ENCODE results near the gene FRMD5.

Gene FRMD5

DNA sequence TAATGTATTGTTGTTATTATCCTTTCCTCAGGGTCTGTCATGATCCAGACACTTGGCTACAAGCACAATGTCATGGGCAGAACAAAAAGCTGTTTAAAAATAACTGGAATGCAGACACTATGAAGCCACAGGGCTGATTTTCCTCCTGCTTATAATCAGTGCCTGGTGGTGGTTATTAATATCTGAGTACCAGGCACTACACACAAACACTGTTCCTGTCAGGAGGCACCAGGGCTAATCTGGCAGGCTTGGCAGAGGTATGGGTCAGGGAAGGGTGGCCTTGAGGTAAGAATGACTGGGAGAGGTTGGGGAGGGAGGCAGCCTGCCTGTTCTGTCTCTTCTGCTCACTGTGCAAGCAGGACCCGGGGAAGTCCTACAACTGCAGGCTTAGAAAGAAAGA is 301.1 kb downstream of the FRMD5 start:
- Histone ChIP-seq H3K79me2 (ENCODE audit: insufficient read depth, low read length) (no peaks in the 10 kb centered on the region), H3K36me3 (ENCODE audit: insufficient read depth, low read length) (no peaks in the 10 kb centered on the region; the same call in 1 of the 2 replicates), H3K27me3 (ENCODE audit: insufficient read depth, low read length, poor library complexity) (no peaks in the 10 kb centered on the region), H3K4me1 (ENCODE audit: insufficient read depth, low read length) (no peaks in the 10 kb centered on the region), H3K9me3 (ENCODE audit: insufficient read depth, low read length, severe bottlenecking) (no peaks in the 10 kb centered on the region), H3K9ac (ENCODE audit: low read depth, low read length) (no peak overlapping the region), H4K20me1 (ENCODE audit: insufficient read depth, low read length) (no peaks in the 10 kb centered on the region), H3K4me2 (ENCODE audit: insufficient read depth, low read length) (no peak overlapping the region), H3K27ac (ENCODE audit: low read length) (no peak overlapping the region), H3K4me3 (ENCODE audit: low read depth in 1 of 2, low read length in 2 of 2) (no peak overlapping the region), H2AFZ (ENCODE audit: low read depth, low read length) (no peak overlapping the region)
- no peak for DNase-seq
- no peak for TF ChIP-seq EZH2 (IDR thresholded peaks at IDR 0.05; ENCODE audit: borderline replicate concordance, low read depth, low read length, severe bottlenecking)
- ATAC-seq (ENCODE audit: insufficient read depth, low read depth), result no peak

DNA sequence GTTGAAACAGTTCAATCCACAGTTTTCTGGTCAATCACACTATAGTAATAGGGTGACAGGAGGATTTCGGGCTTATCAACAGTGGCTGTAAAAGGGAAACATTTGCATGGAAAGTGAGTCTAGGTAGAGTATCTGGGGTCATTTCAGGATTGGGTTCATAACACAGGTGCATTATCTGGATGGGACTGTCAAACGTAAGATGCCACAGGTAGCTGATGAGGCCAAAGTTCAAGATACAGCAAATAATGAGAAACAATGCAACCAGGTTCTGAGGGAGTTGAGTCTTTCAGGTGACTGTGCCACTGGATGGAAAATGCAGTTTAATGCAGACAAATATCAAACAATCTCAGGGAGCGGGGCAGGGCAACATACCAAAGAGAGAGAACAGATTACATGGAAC is 306.0 kb downstream of the FRMD5 start:
- Histone ChIP-seq H3K4me1 (ENCODE audit: insufficient read depth, low read length) (no peaks in the 10 kb centered on the region), H3K9me3 (ENCODE audit: insufficient read depth, low read length, severe bottlenecking) (no peaks in the 10 kb centered on the region), H3K27ac (ENCODE audit: low read length) (no peak overlapping the region), H3K79me2 (ENCODE audit: insufficient read depth, low read length) (no peaks in the 10 kb centered on the region), H4K20me1 (ENCODE audit: insufficient read depth, low read length) (no peaks in the 10 kb centered on the region), H3K4me2 (ENCODE audit: insufficient read depth, low read length) (no peak overlapping the region), H3K36me3 (ENCODE audit: insufficient read depth, low read length) (peaks cover 9% of the 10 kb centered on the region), H3K4me3 (ENCODE audit: low read depth in 1 of 2, low read length in 2 of 2) (no peak overlapping the region), H3K27me3 (ENCODE audit: insufficient read depth, low read length, poor library complexity) (no peaks in the 10 kb centered on the region), H2AFZ (ENCODE audit: low read depth, low read length) (no peak overlapping the region), H3K9ac (ENCODE audit: low read depth, low read length) (no peak overlapping the region)
- ATAC-seq (ENCODE audit: insufficient read depth, low read depth) (no peak), DNase-seq (no peak)
- no peak for TF ChIP-seq EZH2 (IDR thresholded peaks at IDR 0.05; ENCODE audit: borderline replicate concordance, low read depth, low read length, severe bottlenecking)
- TF ChIP-seq, protein P1, sequence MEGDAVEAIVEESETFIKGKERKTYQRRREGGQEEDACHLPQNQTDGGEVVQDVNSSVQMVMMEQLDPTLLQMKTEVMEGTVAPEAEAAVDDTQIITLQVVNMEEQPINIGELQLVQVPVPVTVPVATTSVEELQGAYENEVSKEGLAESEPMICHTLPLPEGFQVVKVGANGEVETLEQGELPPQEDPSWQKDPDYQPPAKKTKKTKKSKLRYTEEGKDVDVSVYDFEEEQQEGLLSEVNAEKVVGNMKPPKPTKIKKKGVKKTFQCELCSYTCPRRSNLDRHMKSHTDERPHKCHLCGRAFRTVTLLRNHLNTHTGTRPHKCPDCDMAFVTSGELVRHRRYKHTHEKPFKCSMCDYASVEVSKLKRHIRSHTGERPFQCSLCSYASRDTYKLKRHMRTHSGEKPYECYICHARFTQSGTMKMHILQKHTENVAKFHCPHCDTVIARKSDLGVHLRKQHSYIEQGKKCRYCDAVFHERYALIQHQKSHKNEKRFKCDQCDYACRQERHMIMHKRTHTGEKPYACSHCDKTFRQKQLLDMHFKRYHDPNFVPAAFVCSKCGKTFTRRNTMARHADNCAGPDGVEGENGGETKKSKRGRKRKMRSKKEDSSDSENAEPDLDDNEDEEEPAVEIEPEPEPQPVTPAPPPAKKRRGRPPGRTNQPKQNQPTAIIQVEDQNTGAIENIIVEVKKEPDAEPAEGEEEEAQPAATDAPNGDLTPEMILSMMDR (IDR thresholded peaks at IDR 0.05; ENCODE audit: borderline replicate concordance, extremely low read depth, low read length, poor library complexity, severe bottlenecking), result no peak

DNA sequence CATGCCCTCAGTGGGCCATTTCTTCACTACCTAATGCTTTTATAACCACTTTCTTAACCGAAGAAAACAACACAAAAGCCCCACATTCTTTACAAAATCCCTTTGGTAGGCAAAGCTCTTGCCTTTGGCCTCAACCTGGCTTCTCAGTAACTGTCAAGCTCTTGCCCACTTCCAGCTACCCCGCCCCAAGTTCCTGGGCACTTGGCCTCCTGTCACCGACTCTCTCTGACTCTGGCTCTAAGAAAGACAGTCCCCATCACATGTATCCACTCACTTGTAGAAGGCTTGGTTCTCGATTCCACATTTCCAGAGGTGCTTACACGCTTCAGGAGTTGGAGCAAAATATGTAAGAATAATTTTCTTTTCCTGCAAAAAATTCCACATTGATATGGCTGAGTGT is 307.2 kb downstream of the FRMD5 start:
- H3K9me3 ChIP-seq (ENCODE audit: insufficient read depth, low read length, severe bottlenecking), result no peaks in the 10 kb centered on the region
- TF ChIP-seq EZH2 (IDR thresholded peaks at IDR 0.05; ENCODE audit: borderline replicate concordance, low read depth, low read length, severe bottlenecking), result no peak
- TF ChIP-seq, protein P1 (IDR thresholded peaks at IDR 0.05; ENCODE audit: borderline replicate concordance, extremely low read depth, low read length, poor library complexity, severe bottlenecking), result no peak
- H3K36me3 ChIP-seq (ENCODE audit: insufficient read depth, low read length), result peaks cover 19% of the 10 kb centered on the region
- no peak overlapping the region for H3K4me3 ChIP-seq (ENCODE audit: low read depth in 1 of 2, low read length in 2 of 2)
- H3K9ac ChIP-seq (ENCODE audit: low read depth, low read length), result no peak overlapping the region
- H3K79me2 ChIP-seq (ENCODE audit: insufficient read depth, low read length), result no peaks in the 10 kb centered on the region
- DNase-seq, result no peak
- H2AFZ ChIP-seq (ENCODE audit: low read depth, low read length), result no peak overlapping the region
- no peak for ATAC-seq (ENCODE audit: insufficient read depth, low read depth)
- no peak overlapping the region for H3K4me2 ChIP-seq (ENCODE audit: insufficient read depth, low read length)
- no peak overlapping the region for H3K27ac ChIP-seq (ENCODE audit: low read length)
- H3K4me1 ChIP-seq (ENCODE audit: insufficient read depth, low read length), result no peaks in the 10 kb centered on the region
- H4K20me1 ChIP-seq (ENCODE audit: insufficient read depth, low read length), result no peaks in the 10 kb centered on the region
- no peaks in the 10 kb centered on the region for H3K27me3 ChIP-seq (ENCODE audit: insufficient read depth, low read length, poor library complexity)

DNA sequence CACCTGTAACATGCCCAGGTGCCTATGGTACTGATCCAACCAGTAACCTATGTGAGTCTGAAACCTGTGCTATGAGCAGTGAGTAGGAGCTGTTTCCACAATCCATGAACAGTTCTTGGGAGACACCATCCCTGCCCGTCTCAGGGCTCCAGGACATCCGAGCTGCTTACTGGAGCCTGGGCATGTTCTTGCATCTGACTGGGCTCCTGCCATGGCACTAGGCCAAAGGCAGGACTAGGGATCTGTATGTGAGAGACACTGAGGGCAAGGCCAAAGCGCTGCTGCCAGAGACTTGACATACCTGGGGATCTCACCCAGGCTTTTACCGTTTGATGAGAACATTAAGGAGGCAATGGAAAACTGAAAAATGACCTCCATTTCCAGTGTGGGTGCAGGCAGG is 308.5 kb downstream of the FRMD5 start:
- ATAC-seq (ENCODE audit: insufficient read depth, low read depth), result no peak
- no peak overlapping the region for H3K27ac ChIP-seq (ENCODE audit: low read length)

More for the DNA sequence above, 308.5 kb downstream of the FRMD5 start:
- H3K4me2 ChIP-seq (ENCODE audit: insufficient read depth, low read length), result no peak overlapping the region
- DNase-seq, result no peak
- no peak for TF ChIP-seq EZH2 (IDR thresholded peaks at IDR 0.05; ENCODE audit: borderline replicate concordance, low read depth, low read length, severe bottlenecking)
- TF ChIP-seq, protein P1 (IDR thresholded peaks at IDR 0.05; ENCODE audit: borderline replicate concordance, extremely low read depth, low read length, poor library complexity, severe bottlenecking), result no peak
- H3K9ac ChIP-seq (ENCODE audit: low read depth, low read length), result no peak overlapping the region
- H2AFZ ChIP-seq (ENCODE audit: low read depth, low read length), result no peak overlapping the region
- no peaks in the 10 kb centered on the region for H3K9me3 ChIP-seq (ENCODE audit: insufficient read depth, low read length, severe bottlenecking)
- no peak overlapping the region for H3K4me3 ChIP-seq (ENCODE audit: low read depth in 1 of 2, low read length in 2 of 2)
- H4K20me1 ChIP-seq (ENCODE audit: insufficient read depth, low read length), result no peaks in the 10 kb centered on the region
- H3K4me1 ChIP-seq (ENCODE audit: insufficient read depth, low read length), result no peaks in the 10 kb centered on the region
- peaks cover 25% of the 10 kb centered on the region for H3K36me3 ChIP-seq (ENCODE audit: insufficient read depth, low read length)
- H3K27me3 ChIP-seq (ENCODE audit: insufficient read depth, low read length, poor library complexity), result no peaks in the 10 kb centered on the region
- H3K79me2 ChIP-seq (ENCODE audit: insufficient read depth, low read length), result no peaks in the 10 kb centered on the region
